Activated T-helper 2 cell treated with anti-CD3 and anti-CD28 coated beads, Interferon-gamma antibody, Interleukin-2, Interleukin-4, amounts not matched to agents 10 μg/mL and 5 μg/mL and 100 μg/mL, durations not matched to agents 14 hours and 24 hours and 36 hours (primary cell): ENCODE results near the gene ZNHIT1. TPM values are rescaled to one million over a fixed set of nuclear protein-coding genes. Genes with fewer than 3 reads are reported as not detected.

Source experiments
- DNase-seq: peaks from one replicate; pipeline ENCODE4 v3.0.0; 2021; ENCODE audit warnings: low spot score
- H3K27ac Mint-ChIP-seq: one replicate; pipeline ENCODE4 v1.8.0; 2021; ENCODE audit warnings: mixed read lengths
- H3K27me3 Mint-ChIP-seq: one replicate; pipeline ENCODE4 v1.8.0; 2021; ENCODE audit warnings: low read depth, mixed read lengths
- H3K36me3 Mint-ChIP-seq: one replicate; pipeline ENCODE4 v1.8.0; 2021; ENCODE audit warnings: low read depth, mixed read lengths
- H3K4me1 Mint-ChIP-seq: one replicate; pipeline ENCODE4 v1.8.0; 2021; ENCODE audit warnings: low read depth, mixed read lengths
- H3K4me3 Mint-ChIP-seq: one replicate; pipeline ENCODE4 v1.8.0; 2021; ENCODE audit warnings: low read depth, mild to moderate bottlenecking, moderate library complexity, mixed read lengths
- H3K9me3 Mint-ChIP-seq: one replicate; pipeline ENCODE4 v1.8.0; 2021; ENCODE audit warnings: mixed read lengths
- intact Hi-C: fragments of 100-400 bp; cut with micrococcal nuclease; formaldehyde crosslinking; loops from one replicate; pipeline ENCODE4 v1.15.1; 2023
- total RNA-seq: library from RNA; stranded (reverse); gene quantifications from 2 replicates; pipeline ENCODE4 v1.2.3, GENCODE V29; 2022

The ZNHIT1 gene
- total RNA-seq, 1 donor from 2014 or later = 45.1 TPM

GRCh38 chr7:101234636-101235035 lies 16.7 kb downstream of the ZNHIT1 start:
- no peaks in the 10 kb centered on the region for H3K4me1 Mint-ChIP-seq
- H3K4me3 Mint-ChIP-seq = no peak overlapping the region
- no peaks in the 10 kb centered on the region for H3K9me3 Mint-ChIP-seq
- H3K27ac Mint-ChIP-seq = no peak overlapping the region
- intact Hi-C loops = no loop called here
- peaks cover 13% of the 10 kb centered on the region for H3K36me3 Mint-ChIP-seq
- no peaks in the 10 kb centered on the region for H3K27me3 Mint-ChIP-seq
- no peak for DNase-seq

- Mint-ChIP-seq H3K27me3 (no peaks in the 10 kb centered on the region), H3K36me3 (peaks cover 15% of the 10 kb centered on the region), H3K4me3 (no peak overlapping the region), H3K4me1 (no peaks in the 10 kb centered on the region), H3K27ac (no peak overlapping the region), H3K9me3 (no peaks in the 10 kb centered on the region)
- intact Hi-C loops = no loop called here
- no peak for DNase-seq
Observed at GRCh38 chr7:101235050-101235449, 17.1 kb downstream of the ZNHIT1 start.

GRCh38 chr7:101235522-101235921 lies 17.6 kb downstream of the ZNHIT1 start:
- DNase-seq = no peak
- no peak overlapping the region for H3K27ac Mint-ChIP-seq
- H3K36me3 Mint-ChIP-seq = peaks cover 16% of the 10 kb centered on the region
- no peak overlapping the region for H3K4me3 Mint-ChIP-seq
- intact Hi-C loops = no loop called here
- no peaks in the 10 kb centered on the region for H3K9me3 Mint-ChIP-seq
- no peaks in the 10 kb centered on the region for H3K4me1 Mint-ChIP-seq
- no peaks in the 10 kb centered on the region for H3K27me3 Mint-ChIP-seq

- Mint-ChIP-seq H3K9me3 (no peaks in the 10 kb centered on the region), H3K36me3 (peaks cover 17% of the 10 kb centered on the region), H3K4me1 (no peaks in the 10 kb centered on the region), H3K27ac (no peak overlapping the region), H3K4me3 (no peak overlapping the region), H3K27me3 (no peaks in the 10 kb centered on the region)
- intact Hi-C loops = no loop called here
- DNase-seq = no peak
Observed at GRCh38 chr7:101236292-101236835, 18.4 kb downstream of the ZNHIT1 start.

- no peak within 1 kb of the TSS for H3K4me3 Mint-ChIP-seq
- intact Hi-C loops = no loop called here
- no peaks in the 10 kb centered on the region for H3K27me3 Mint-ChIP-seq
- no peak for DNase-seq
- no peak within 1 kb of the TSS for H3K27ac Mint-ChIP-seq
- no peaks in the 10 kb centered on the region for H3K9me3 Mint-ChIP-seq
- H3K4me1 Mint-ChIP-seq = no peaks in the 10 kb centered on the region
- peaks cover 13% of the 10 kb centered on the region for H3K36me3 Mint-ChIP-seq
Observed at GRCh38 chr7:101237206-101238067, 19.5 kb downstream of the ZNHIT1 start, which contains the start of gene CLDN15. TSS of gene CLDN15 (minus strand) at chr7:101237802. CDS start at chr7:101237581, 221 bp downstream.

GRCh38 chr7:101238226-101239182 lies 20.5 kb downstream of the ZNHIT1 start:
- intact Hi-C loops = no loop called here
- no peaks in the 10 kb centered on the region for H3K27me3 Mint-ChIP-seq
- no peak overlapping the region for H3K27ac Mint-ChIP-seq
- no peaks in the 10 kb centered on the region for H3K9me3 Mint-ChIP-seq
- H3K36me3 Mint-ChIP-seq = peaks cover 13% of the 10 kb centered on the region
- peaks cover 1% of the 10 kb centered on the region for H3K4me1 Mint-ChIP-seq
- no peak for DNase-seq
- H3K4me3 Mint-ChIP-seq = no peak overlapping the region

GRCh38 chr7:101239191-101239950 lies 21.4 kb downstream of the ZNHIT1 start:
- no peaks in the 10 kb centered on the region for H3K27me3 Mint-ChIP-seq
- no peak for DNase-seq
- no peak overlapping the region for H3K4me3 Mint-ChIP-seq
- no peaks in the 10 kb centered on the region for H3K9me3 Mint-ChIP-seq
- peaks cover 6% of the 10 kb centered on the region for H3K4me1 Mint-ChIP-seq
- no peak overlapping the region for H3K27ac Mint-ChIP-seq
- H3K36me3 Mint-ChIP-seq = peaks cover 18% of the 10 kb centered on the region
- intact Hi-C loops = no loop called here

GRCh38 chr7:101239951-101240220 lies 21.9 kb downstream of the ZNHIT1 start:
- Mint-ChIP-seq H3K36me3 (peaks cover 18% of the 10 kb centered on the region), H3K4me3 (no peak overlapping the region), H3K4me1 (peaks cover 6% of the 10 kb centered on the region), H3K27me3 (no peaks in the 10 kb centered on the region), H3K27ac (no peak overlapping the region), H3K9me3 (no peaks in the 10 kb centered on the region)
- no peak for DNase-seq
- intact Hi-C loops = loop anchor here (5.0 to 10.0 kb wide), 3 partner anchors 75 to 1768 kb away; partner anchors contain the start of genes PCOLCE, VGF and ZNF789

GRCh38 chr7:101240226-101241014 lies 22.5 kb downstream of the ZNHIT1 start:
- no peak overlapping the region for H3K4me3 Mint-ChIP-seq
- no peak overlapping the region for H3K27ac Mint-ChIP-seq
- H3K36me3 Mint-ChIP-seq = peaks cover 23% of the 10 kb centered on the region
- H3K4me1 Mint-ChIP-seq = peaks cover 10% of the 10 kb centered on the region
- DNase-seq = no peak
- H3K9me3 Mint-ChIP-seq = no peaks in the 10 kb centered on the region
- H3K27me3 Mint-ChIP-seq = no peaks in the 10 kb centered on the region
- intact Hi-C loops = loop anchor here (5.0 to 10.0 kb wide), 3 partner anchors 76 to 1768 kb away; partner anchors contain the start of genes PCOLCE, VGF and ZNF789

- Mint-ChIP-seq H3K36me3 (peaks cover 28% of the 10 kb centered on the region), H3K4me3 (no peak overlapping the region), H3K27me3 (no peaks in the 10 kb centered on the region), H3K27ac (no peak overlapping the region), H3K9me3 (no peaks in the 10 kb centered on the region), H3K4me1 (peaks cover 14% of the 10 kb centered on the region)
- no peak for DNase-seq
- intact Hi-C loops = loop anchor here (5.0 to 10.0 kb wide), 3 partner anchors 76 to 1769 kb away; partner anchors contain the start of genes PCOLCE, VGF and ZNF789
Observed at GRCh38 chr7:101241015-101241363, 23.0 kb downstream of the ZNHIT1 start.

- no peak for DNase-seq
- H3K4me3 Mint-ChIP-seq = no peak overlapping the region
- H3K4me1 Mint-ChIP-seq = peaks cover 14% of the 10 kb centered on the region
- intact Hi-C loops = loop anchor here (5.0 to 10.0 kb wide), 3 partner anchors 77 to 1769 kb away; partner anchors contain the start of genes PCOLCE, VGF and ZNF789
- H3K27me3 Mint-ChIP-seq = no peaks in the 10 kb centered on the region
- no peaks in the 10 kb centered on the region for H3K9me3 Mint-ChIP-seq
- H3K36me3 Mint-ChIP-seq = peaks cover 29% of the 10 kb centered on the region
- no peak overlapping the region for H3K27ac Mint-ChIP-seq
Observed at GRCh38 chr7:101241443-101242349, 23.7 kb downstream of the ZNHIT1 start.
